Neuronal stem cell (in vitro differentiated cells): ENCODE measurements around the gene NECTIN4.

Source experiments
- DNase-seq: peaks from one replicate; pipeline ENCODE4 v3.0.0-alpha.2; 2013; ENCODE audit warnings: low spot score
- H2AFZ ChIP-seq: one replicate; pipeline ENCODE4 v1.6.1; 2013; ENCODE audit warnings: mild to moderate bottlenecking, low read length, inconsistent platforms
- H2AK5ac ChIP-seq: 2 replicates; pipeline ENCODE4 v1.6.1; 2013; ENCODE audit warnings: low read depth, mild to moderate bottlenecking, inconsistent platforms, low read length, moderate library complexity, mixed read lengths
- H2BK120ac ChIP-seq: 2 replicates; pipeline ENCODE4 v1.6.1; 2013; ENCODE audit warnings: low read depth, mild to moderate bottlenecking, inconsistent platforms, low read length, moderate library complexity, mixed read lengths
- H2BK12ac ChIP-seq: one replicate; pipeline ENCODE4 v1.6.1; 2013; ENCODE audit warnings: low read length, inconsistent platforms
- H2BK15ac ChIP-seq: 2 replicates; pipeline ENCODE4 v1.6.1; 2013; ENCODE audit warnings: mild to moderate bottlenecking, low read length, inconsistent platforms, mixed read lengths
- H2BK5ac ChIP-seq: one replicate; pipeline ENCODE4 v1.6.1; 2013; ENCODE audit warnings: inconsistent platforms, mild to moderate bottlenecking, low read length, moderate library complexity
- H3K14ac ChIP-seq: one replicate; pipeline ENCODE4 v1.6.1; 2013; ENCODE audit warnings: low read length, inconsistent platforms
- H3K18ac ChIP-seq: 2 replicates; pipeline ENCODE4 v1.6.1; 2013; ENCODE audit warnings: low read length, inconsistent platforms
- H3K23ac ChIP-seq: 2 replicates; pipeline ENCODE4 v1.6.1; 2013; ENCODE audit warnings: low read depth, mild to moderate bottlenecking, mixed read lengths, low read length, inconsistent platforms; ENCODE audit not compliant: poor library complexity
- H3K27ac ChIP-seq: replicated peaks from 3 replicates; pipeline ENCODE4 v1.5.1; 2013; ENCODE audit warnings: low read length, inconsistent platforms
- H3K27me3 ChIP-seq, 3 experiments: 2 replicates each; pipeline ENCODE4 v1.6.1; 2013; ENCODE audit warnings: low read length in 3 of 3, mild to moderate bottlenecking in 2 of 3, inconsistent platforms in 1 of 3, low read depth in 1 of 3, mixed read lengths in 1 of 3, moderate library complexity in 1 of 3; ENCODE audit not compliant: control insufficient read depth in 3 of 3, insufficient read depth in 3 of 3
- H3K36me3 ChIP-seq, 2 donors: replicated peaks in 1 of 2; 2 replicates each; pipeline ENCODE4 v1.6.1; 2013; ENCODE audit warnings: low read length in 2 of 2; ENCODE audit not compliant: control insufficient read depth in 2 of 2, insufficient read depth in 2 of 2
- H3K4ac ChIP-seq: 2 replicates; pipeline ENCODE4 v1.6.1; 2013; ENCODE audit warnings: inconsistent platforms, mild to moderate bottlenecking, low read length, moderate library complexity
- H3K4me1 ChIP-seq, 2 donors: 1 replicate in 1 of 2; 2 replicates in 1 of 2; pipeline ENCODE4 v1.6.1; 2013; ENCODE audit warnings: low read length in 2 of 2, low read depth in 1 of 2; ENCODE audit not compliant: control insufficient read depth in 2 of 2, insufficient read depth in 1 of 2
- H3K4me2 ChIP-seq: one replicate; pipeline ENCODE4 v1.6.1; 2013; ENCODE audit warnings: mild to moderate bottlenecking, low read length, inconsistent platforms; ENCODE audit not compliant: insufficient read depth, poor library complexity, severe bottlenecking
- H3K4me3 ChIP-seq, 2 donors: 2 replicates each; pipeline ENCODE4 v1.5.1; 2013; ENCODE audit warnings: low read length in 2 of 2, mild to moderate bottlenecking in 2 of 2, inconsistent platforms in 1 of 2, moderate library complexity in 1 of 2
- H3K79me1 ChIP-seq: one replicate; pipeline ENCODE4 v1.6.1; 2013; ENCODE audit warnings: low read depth, mild to moderate bottlenecking, inconsistent platforms, low read length, moderate library complexity
- H3K9ac ChIP-seq: one replicate; pipeline ENCODE4 v1.6.1; 2013; ENCODE audit warnings: mild to moderate bottlenecking, low read depth, low read length, inconsistent platforms; ENCODE audit not compliant: poor library complexity
- H3K9me3 ChIP-seq, 2 donors: replicated peaks in 1 of 2; 2 replicates each; pipeline versions ENCODE3 to v1.6.1; 2013; ENCODE audit warnings: low read length in 2 of 2, mild to moderate bottlenecking in 2 of 2, inconsistent platforms in 1 of 2, low read depth in 1 of 2, mixed read lengths in 1 of 2, moderate library complexity in 1 of 2; ENCODE audit not compliant: control insufficient read depth in 2 of 2, insufficient read depth in 1 of 2
- H4K8ac ChIP-seq: one replicate; pipeline ENCODE4 v1.6.1; 2013; ENCODE audit warnings: low read depth, mild to moderate bottlenecking, inconsistent platforms, low read length, moderate library complexity
- H4K91ac ChIP-seq: one replicate; pipeline ENCODE4 v1.6.1; 2013; ENCODE audit warnings: low read length, low read depth, mild to moderate bottlenecking, inconsistent platforms; ENCODE audit not compliant: poor library complexity
- WGBS, 2 donors: extraction: QIAGEN DNeasy Blood & Tissue Kit; methylation state at CpG; one replicate each; pipeline ENCODE4 v1.1.7; 2013; ENCODE audit warnings: missing lambda C conversion rate in 2 of 2, mixed read lengths in 1 of 2; ENCODE audit not compliant: insufficient read length in 2 of 2, insufficient replicate concordance in 1 of 2; ENCODE audit errors: extremely low coverage in 2 of 2; 5-methylcytosine and 5-hydroxymethylcytosine counted together

NECTIN4 gene

DNA sequence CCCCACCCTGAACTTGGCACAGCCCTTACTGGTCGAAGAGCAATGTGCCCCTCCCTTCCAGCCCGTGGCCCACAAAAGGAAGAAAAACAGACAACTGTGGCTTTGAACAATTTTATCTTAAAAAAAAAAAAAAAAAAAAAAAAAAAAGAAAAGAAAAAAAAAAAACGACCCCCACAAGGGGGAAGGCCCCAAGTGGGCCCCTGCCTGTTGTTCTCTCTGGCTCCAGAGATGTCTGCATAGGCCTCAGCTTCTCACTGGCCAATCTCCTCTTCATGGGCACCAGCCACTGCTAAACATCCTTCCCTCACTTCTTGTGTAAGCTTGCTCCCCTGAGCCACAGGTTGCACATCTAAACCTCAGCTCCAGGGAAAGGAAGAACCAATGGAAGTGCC, 50.2 kb downstream of the NECTIN4 start:
- Histone ChIP-seq H3K14ac (no peak overlapping the region), H3K9ac (no peak overlapping the region), H3K27me3 (no peaks in the 10 kb centered on the region), H2AK5ac (no peak overlapping the region), H2AFZ (no peak overlapping the region), H2BK12ac (no peak overlapping the region), H3K4me1 (peaks cover 5 to 14% of the 10 kb centered on the region in 2 donors), H3K18ac (no peak overlapping the region), H3K9me3 (no peaks in the 10 kb centered on the region), H3K27ac (no peak overlapping the region), H3K4me3 (peak overlapping the region in 1 of 2 donors; percentile 98), H4K91ac (no peak overlapping the region), H2BK15ac (no peak overlapping the region), H2BK120ac (no peak overlapping the region), H3K36me3 (peaks cover 34 to 58% of the 10 kb centered on the region in 2 donors), H3K23ac (peak overlapping the region; percentile 77), H3K79me1 (peaks cover 3% of the 10 kb centered on the region), H3K4me2 (peak overlapping the region; percentile 96), H2BK5ac (no peak overlapping the region), H3K4ac (no peak overlapping the region), H4K8ac (no peak overlapping the region)
- WGBS, 2 donors, result no CpG with 5 or more reads among the region's 3 CpGs
- no peak for DNase-seq

DNA sequence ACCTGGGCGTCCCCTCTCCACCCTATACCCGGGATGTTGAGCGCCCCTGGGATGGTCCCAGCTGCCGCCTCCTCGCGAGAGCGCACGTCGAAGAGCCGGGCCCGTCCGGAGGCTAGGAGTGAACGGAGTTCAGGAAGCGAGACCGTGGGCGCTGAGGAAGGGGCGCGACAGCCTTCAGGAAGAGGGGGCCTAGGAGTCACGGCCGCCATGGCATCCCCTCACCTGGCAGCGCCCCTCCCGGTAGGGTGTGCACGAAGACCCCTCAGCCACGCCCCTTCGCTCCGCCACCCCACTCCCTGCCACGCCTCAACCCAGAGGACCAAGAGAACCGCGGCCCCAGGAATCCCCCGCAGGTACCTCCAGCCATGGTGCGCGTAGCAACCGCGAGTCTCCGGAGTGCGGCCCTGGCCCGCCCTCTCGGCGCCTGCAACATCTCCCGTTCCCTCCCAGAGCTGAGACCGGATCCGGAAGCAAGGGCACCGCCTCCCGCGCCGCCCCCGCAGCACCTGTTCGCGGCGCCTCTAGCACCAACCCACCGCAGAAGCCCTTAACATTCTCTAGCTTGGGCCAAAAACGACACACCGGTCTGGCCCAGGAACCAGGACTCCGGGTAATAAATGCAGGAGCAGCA, 50.7 kb downstream of the NECTIN4 start, which contains the start of gene TSTD1:
TSS of gene TSTD1 (minus strand) at position 442 of the 631 bp plus-strand sequence. CDS start at position 367, 75 bp downstream.
- H3K9ac ChIP-seq, result peak within 1 kb of the TSS; percentile 89
- H2BK120ac ChIP-seq, result no peak within 1 kb of the TSS
- H3K79me1 ChIP-seq, result peaks cover 3% of the 10 kb centered on the region
- no peak within 1 kb of the TSS for H2AFZ ChIP-seq
- no CpG with 5 or more reads among the region's 54 CpGs for WGBS, 2 donors
- peak within 1 kb of the TSS; percentile 91 for H3K18ac ChIP-seq
- H3K4ac ChIP-seq, result peak within 1 kb of the TSS; percentile 81
- no peak within 1 kb of the TSS for H4K8ac ChIP-seq
- no peak within 1 kb of the TSS for H4K91ac ChIP-seq
- peak within 1 kb of the TSS; percentile 96 for H3K4me2 ChIP-seq
- no peaks in the 10 kb centered on the region for H3K27me3 ChIP-seq
- peak within 1 kb of the TSS; percentile 95 for H2AK5ac ChIP-seq
- H3K23ac ChIP-seq, result peak within 1 kb of the TSS; percentile 77
- H3K27ac ChIP-seq, result peak within 1 kb of the TSS; percentile 2
- peak within 1 kb of the TSS; percentile 92 for H2BK5ac ChIP-seq
- peaks cover 34 to 58% of the 10 kb centered on the region in 2 donors for H3K36me3 ChIP-seq
- no peaks in the 10 kb centered on the region for H3K9me3 ChIP-seq
- peak within 1 kb of the TSS in 1 of 2 donors; percentile 98 for H3K4me3 ChIP-seq
- no peak within 1 kb of the TSS for H2BK15ac ChIP-seq
- H3K4me1 ChIP-seq, result peaks cover 5 to 13% of the 10 kb centered on the region in 2 donors
- peak within 1 kb of the TSS; percentile 14 for H2BK12ac ChIP-seq
- DNase-seq, result peak; percentile 46
- H3K14ac ChIP-seq, result no peak within 1 kb of the TSS

DNA sequence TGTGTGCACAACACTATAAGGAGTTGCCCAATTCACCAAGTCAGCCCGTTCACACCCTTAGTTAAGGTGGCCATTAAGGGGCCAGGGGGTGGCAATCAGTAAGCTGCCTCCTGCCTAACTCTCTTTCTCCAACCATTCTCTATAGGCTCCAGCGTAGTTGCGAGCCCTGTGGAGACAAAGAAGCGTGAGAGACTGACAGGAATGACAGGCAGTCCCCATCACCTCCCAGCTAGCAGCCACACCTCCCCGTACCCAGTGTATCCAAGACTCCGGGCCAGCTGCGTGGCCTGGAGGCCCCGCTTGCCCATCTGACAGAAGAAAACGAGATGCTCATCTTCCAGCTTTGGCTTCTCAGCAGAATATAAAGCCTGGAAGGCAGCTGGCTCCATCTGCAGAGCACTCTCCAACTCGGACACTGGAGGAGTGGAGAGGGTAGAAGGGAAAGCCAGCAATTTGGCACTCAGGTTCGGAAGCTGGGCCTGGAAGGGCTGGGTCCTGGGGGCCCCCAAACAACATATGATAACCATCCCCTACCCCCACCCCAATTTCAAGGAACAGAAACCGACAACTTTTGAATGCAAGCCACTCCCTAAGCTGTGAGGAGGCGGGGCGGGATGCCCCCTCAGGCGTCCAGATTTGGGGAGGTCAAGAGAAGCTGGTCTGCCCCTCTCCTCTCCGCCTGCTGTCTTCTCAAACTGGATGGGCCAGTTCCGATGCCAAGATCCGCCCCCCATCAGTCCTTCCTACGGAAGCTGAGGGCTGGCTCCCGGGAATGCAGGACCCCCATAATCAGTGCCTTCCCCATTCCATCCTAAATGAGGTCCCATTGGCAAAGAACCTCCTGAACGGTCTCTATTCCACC, 51.5 kb downstream of the NECTIN4 start:
- no peak overlapping the region for H2BK12ac ChIP-seq
- peak overlapping the region; percentile 91 for H3K18ac ChIP-seq
- DNase-seq, result peak; percentile 26
- peak overlapping the region in 1 of 2 donors; percentile 98 for H3K4me3 ChIP-seq
- no peak overlapping the region for H4K91ac ChIP-seq
- no peak overlapping the region for H2AFZ ChIP-seq
- H3K27me3 ChIP-seq, result no peaks in the 10 kb centered on the region
- H3K4ac ChIP-seq, result no peak overlapping the region
- H3K27ac ChIP-seq, result peak overlapping the region; percentile 2
- H2AK5ac ChIP-seq, result peak overlapping the region; percentile 95
- no peaks in the 10 kb centered on the region for H3K9me3 ChIP-seq
- H2BK120ac ChIP-seq, result no peak overlapping the region
- no peak overlapping the region for H2BK15ac ChIP-seq
- H4K8ac ChIP-seq, result no peak overlapping the region
- H3K36me3 ChIP-seq, result peaks cover 30 to 52% of the 10 kb centered on the region in 2 donors
- H3K79me1 ChIP-seq, result peaks cover 3% of the 10 kb centered on the region
- no CpG with 5 or more reads among the region's 21 CpGs for WGBS, 2 donors
- no peak overlapping the region for H2BK5ac ChIP-seq
- no peak overlapping the region for H3K23ac ChIP-seq
- H3K14ac ChIP-seq, result no peak overlapping the region
- H3K9ac ChIP-seq, result peak overlapping the region; percentile 89
- H3K4me2 ChIP-seq, result peak overlapping the region; percentile 96
- peaks cover 5 to 13% of the 10 kb centered on the region in 2 donors for H3K4me1 ChIP-seq

DNA sequence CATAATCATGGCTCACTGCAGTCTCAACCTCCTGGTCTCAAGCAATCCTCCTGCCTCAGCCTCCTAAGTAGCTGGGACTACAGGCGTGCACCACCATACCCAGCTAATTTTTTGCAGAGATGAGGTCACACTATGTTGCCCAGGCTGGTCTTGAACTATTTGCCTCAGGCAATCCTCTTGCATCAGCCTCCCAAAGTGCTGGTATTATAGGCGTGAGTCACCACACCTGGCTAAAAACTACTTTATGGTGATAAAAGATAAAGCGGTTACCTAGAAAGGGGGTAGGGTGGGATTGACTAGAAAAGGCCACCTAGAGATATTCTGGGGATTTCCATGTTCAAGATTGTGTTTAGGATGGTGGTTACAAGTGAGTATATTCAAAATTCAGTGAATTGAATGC, 55.6 kb downstream of the NECTIN4 start:
- Histone ChIP-seq H2BK120ac (no peak overlapping the region), H3K4ac (no peak overlapping the region), H3K4me2 (no peak overlapping the region), H3K4me1 (peaks cover 5 to 12% of the 10 kb centered on the region in 2 donors), H3K36me3 (peaks cover 0 to 11% of the 10 kb centered on the region in 2 donors), H3K27ac (no peak overlapping the region), H4K8ac (no peak overlapping the region), H2BK15ac (no peak overlapping the region), H3K27me3 (peaks cover 0 to 10% (median 0%) of the 10 kb centered on the region in 3 experiments), H2BK12ac (no peak overlapping the region), H2AK5ac (no peak overlapping the region), H3K14ac (no peak overlapping the region), H3K23ac (no peak overlapping the region), H3K18ac (no peak overlapping the region), H3K9ac (no peak overlapping the region), H4K91ac (no peak overlapping the region), H3K4me3 (no peak overlapping the region), H3K9me3 (no peaks in the 10 kb centered on the region), H3K79me1 (peaks cover 3% of the 10 kb centered on the region), H2AFZ (no peak overlapping the region), H2BK5ac (no peak overlapping the region)
- no peak for DNase-seq
- no CpG with 5 or more reads among the region's 3 CpGs for WGBS, 2 donors
